Activated naive CD4-positive, alpha-beta T cell treated with anti-CD3 and anti-CD28 coated beads for 36 hours (primary cell): ENCODE measurements around the gene EIF2AK2. TPM values are rescaled to one million over a fixed set of nuclear protein-coding genes. Genes with fewer than 3 reads are reported as not detected.

Experiments used
- CTCF ChIA-PET: fragments of 350-600 bp; sonication (Branson Sonifier 250); formaldehyde crosslinking; loops from one replicate; lab custom pipeline; 2021; ENCODE audit warnings: antibody characterized with exemption; lab: Charles Lee
- DNase-seq: peaks from one replicate; pipeline ENCODE4 v3.0.0-alpha.2; 2020
- H3K27ac Mint-ChIP-seq: one replicate; pipeline ENCODE4 v1.8.0; 2021; ENCODE audit warnings: mild to moderate bottlenecking, mixed read lengths
- H3K27me3 Mint-ChIP-seq: one replicate; pipeline ENCODE4 v1.8.0; 2021; ENCODE audit warnings: low read depth, mixed read lengths
- H3K36me3 Mint-ChIP-seq: one replicate; pipeline ENCODE4 v1.8.0; 2021; ENCODE audit warnings: low read depth, mixed read lengths
- H3K4me1 Mint-ChIP-seq: one replicate; pipeline ENCODE4 v1.8.0; 2021; ENCODE audit warnings: low read depth, mixed read lengths
- H3K4me3 Mint-ChIP-seq: one replicate; pipeline ENCODE4 v1.8.0; 2021; ENCODE audit warnings: mild to moderate bottlenecking, moderate library complexity, mixed read lengths
- H3K9me3 Mint-ChIP-seq: one replicate; pipeline ENCODE4 v1.8.0; 2021; ENCODE audit warnings: mixed read lengths
- intact Hi-C: fragments of 100-400 bp; cut with micrococcal nuclease; formaldehyde crosslinking; loops from one replicate; pipeline ENCODE4 v1.15.1; 2023
- total RNA-seq, 2 experiments: library from RNA; stranded (reverse); gene quantifications; one replicate each; pipeline ENCODE4 v1.2.3, GENCODE V29; 2021

EIF2AK2 gene
- total RNA-seq, 2 experiments from 2014 or later = 54.5 to 55.7 TPM

DNA sequence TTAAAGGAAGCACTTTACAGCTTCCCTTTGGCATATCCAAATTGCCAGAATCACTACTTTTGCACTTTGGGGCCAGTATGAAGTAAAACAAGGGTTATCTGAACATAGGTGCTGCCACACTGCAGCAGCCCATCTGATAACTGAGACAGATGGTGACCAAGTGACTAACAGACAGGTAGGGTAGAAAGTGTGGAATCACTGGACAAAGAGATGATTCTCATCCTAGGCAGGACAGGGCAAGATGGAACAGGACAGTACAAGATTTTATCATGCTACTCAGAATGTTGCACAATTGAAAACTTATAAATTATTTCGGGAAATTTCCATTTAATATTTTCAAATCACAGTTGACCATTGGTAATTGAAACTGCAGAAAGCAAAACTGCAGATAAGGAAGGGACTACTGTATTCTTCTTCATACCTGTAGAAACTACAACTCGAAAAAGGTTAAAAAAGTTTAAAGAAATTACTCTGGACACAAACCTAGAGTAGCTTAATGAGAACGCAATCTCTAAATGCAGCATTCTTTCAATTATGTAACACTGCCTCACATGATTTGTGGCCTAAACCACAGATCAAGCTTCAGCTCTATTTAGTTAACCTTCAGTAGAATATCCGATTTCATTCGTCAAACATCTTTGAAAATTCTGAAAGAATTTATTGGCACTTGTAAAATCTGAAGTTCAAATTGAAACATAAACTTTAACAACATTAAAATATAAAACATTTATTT is 104.0 kb downstream of the EIF2AK2 start:
- CTCF ChIA-PET = interaction anchor here (0.6 kb wide), 1 partner anchor 267 kb away, joined by 4 read pairs; no protein-coding TSS in a partner anchor
- intact Hi-C loops = no loop called here

More for the DNA sequence above, 104.0 kb downstream of the EIF2AK2 start:
- Mint-ChIP-seq H3K4me3 (no peak overlapping the region), H3K9me3 (no peaks in the 10 kb centered on the region), H3K27ac (no peak overlapping the region), H3K36me3 (peaks cover 26% of the 10 kb centered on the region), H3K4me1 (no peaks in the 10 kb centered on the region), H3K27me3 (no peaks in the 10 kb centered on the region)
- DNase-seq = no peak

Other genes starting within 250 kb of the EIF2AK2 start
- gene STRN, start 190.4 kb downstream of the EIF2AK2 start, total RNA-seq = 10 to 100 TPM; 19.3 to 22.2 TPM
- 10 to 100 TPM; 15.5 to 15.8 TPM for gene HEATR5B, start 72.6 kb downstream of the EIF2AK2 start, total RNA-seq
- 10 to 100 TPM in 1 of 2 experiments, 1 to 10 TPM in 1; 9.8 to 10.4 TPM for gene GPATCH11, start 72.5 kb downstream of the EIF2AK2 start, total RNA-seq
- not detected for gene SULT6B1, start 31.7 kb upstream of the EIF2AK2 start, total RNA-seq
- gene CEBPZOS, start 39.5 kb upstream of the EIF2AK2 start, total RNA-seq = 10 to 100 TPM; 30.3 to 30.7 TPM
- 10 to 100 TPM; 61.4 to 65.0 TPM for gene CEBPZ, start 74.6 kb upstream of the EIF2AK2 start, total RNA-seq
- 10 to 100 TPM; 17.5 to 18.2 TPM for gene NDUFAF7, start 74.7 kb upstream of the EIF2AK2 start, total RNA-seq
- gene PRKD3, start 167.9 kb upstream of the EIF2AK2 start, total RNA-seq = 10 to 100 TPM; 13.0 TPM
- gene QPCT, start 187.7 kb upstream of the EIF2AK2 start, total RNA-seq = under 1 TPM in 1 of 2 experiments, not detected in 1; 0.42 TPM